Stimulated activated CD4-positive, alpha-beta T cell treated with anti-CD3 and anti-CD28 coated beads, Interleukin-1b, Interleukin-23, amount 100 ng/mL, for 4 hours (primary cell): ENCODE measurements around the gene TEDC2.
"Not testable (repeated sequence)": the region's sequence is repeated elsewhere in the genome, so short reads cannot be mapped to it uniquely, and the experiment has no call there.

Experiments
- DNase-seq, 2 donors: peaks; one replicate each; pipeline ENCODE4 v3.0.0-alpha.2; 2020; ENCODE audit warnings: low read depth in 2 of 2

Gene TEDC2

DNA sequence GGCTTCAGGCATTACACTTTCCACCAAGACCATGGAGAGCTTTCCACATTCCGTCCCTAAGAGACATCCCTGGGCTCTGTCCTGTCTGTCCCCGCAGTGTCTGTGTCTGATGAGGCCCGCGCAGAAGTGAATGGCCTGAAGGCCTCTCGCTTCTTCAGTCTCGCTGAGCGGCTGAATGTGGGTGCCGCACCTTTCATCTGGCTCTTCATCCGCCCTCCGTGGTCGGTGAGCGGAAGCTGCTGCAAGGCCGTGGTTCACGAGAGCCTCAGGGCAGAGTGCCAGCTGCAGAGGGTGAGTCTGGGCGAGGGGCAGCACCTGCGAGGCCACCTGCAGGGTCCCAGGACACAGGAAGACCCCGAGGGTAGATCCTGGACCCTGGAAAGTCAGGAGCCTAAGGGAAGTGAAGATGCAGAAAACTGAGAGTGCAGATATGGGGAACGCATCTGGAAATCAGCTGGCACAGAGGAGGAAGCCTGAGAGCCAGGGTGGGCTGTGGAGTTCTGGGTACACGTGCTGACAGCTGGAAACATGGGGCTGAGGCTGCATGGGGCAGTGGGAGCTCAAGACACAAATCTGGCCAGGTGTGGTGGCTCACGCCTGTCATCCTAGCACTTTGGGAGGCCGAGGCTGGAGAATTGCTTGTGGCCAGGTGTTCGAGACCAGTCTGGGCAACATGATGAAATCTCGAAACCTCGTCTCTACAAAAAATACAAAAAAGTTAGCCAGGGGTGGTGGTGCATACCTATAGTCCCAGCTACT is 22.7 kb upstream of the TEDC2 start:
- no peak for DNase-seq

DNA sequence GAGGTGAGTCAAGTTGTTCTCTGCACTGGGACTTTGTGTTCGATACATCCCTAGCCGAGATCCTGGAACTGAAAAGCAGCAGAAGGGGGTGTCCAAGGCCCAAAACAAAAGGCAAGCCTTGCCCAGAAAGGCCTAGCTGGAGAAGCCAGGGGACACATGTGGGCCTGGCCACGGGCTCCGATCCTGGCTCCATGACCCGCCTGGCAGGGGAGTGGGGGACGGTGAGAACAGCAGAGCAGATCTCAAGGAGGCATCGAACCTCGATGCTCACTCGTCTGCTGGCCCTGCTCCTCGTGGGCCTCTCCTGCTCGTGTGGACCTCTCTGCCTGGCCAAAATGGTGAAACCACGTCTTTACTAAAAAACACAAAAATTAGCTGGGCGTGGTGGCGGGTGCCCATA is 21.8 kb upstream of the TEDC2 start:
- DNase-seq = no peak

- DNase-seq = no peak
Observed at GRCh38 chr16:2439598-2439997, 20.3 kb upstream of the TEDC2 start.

DNA sequence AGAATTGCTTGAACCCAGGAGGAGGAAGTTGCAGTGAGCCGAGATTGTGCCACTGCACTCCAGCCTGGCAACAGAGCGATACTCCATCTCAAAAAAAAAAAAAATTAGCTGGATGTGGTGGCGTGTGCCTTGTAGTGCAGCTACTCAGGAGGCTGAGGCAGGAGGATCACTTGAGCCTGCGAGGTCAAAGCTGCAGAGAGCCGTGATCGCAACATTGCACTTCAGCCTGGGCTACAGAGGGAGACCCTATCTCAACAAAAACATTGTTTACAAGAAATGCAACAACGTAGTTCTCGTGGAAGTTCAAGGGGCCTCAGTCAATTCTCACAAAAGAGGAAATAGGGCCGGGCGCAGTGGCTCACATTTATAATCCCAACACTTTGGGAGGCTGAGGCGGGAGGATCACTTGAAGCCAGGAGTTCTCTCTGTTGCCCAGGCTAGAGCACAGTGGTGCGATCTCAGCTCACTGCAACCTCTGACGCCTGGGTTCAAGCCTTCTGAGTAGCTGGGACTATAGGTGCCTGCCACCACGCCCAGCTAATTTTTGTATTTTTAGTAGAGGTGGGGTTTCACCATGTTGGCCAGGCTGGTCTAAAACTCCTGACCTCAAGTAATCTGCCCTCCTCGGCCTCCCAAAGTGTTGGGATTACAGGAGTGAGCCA is 18.6 kb upstream of the TEDC2 start:
- DNase-seq = not testable (repeated sequence)

DNA sequence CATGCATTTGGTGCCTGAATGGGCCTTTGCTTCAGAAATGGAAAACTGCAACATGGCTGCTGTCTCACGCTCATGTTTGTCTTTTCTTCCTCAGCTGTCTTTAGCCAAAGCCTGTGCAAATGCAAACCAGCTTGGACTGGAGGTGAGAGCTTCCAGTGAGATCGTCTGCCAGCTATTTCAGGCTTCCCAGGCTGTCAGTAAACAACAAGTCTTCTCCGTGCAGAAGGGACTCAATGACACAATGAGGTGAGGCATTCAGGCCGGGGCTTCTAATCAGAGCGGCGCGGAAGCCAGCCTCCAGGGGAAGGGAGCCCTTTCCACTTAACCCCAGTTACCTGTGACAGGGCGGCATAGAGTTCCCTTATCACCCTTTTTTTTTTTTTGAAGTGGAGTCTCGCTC is 16.4 kb upstream of the TEDC2 start:
- no peak for DNase-seq

- DNase-seq = no peak
Observed at GRCh38 chr16:2447920-2448583, 11.9 kb upstream of the TEDC2 start.

GRCh38 chr16:2449118-2449517 is 10.8 kb upstream of the TEDC2 start:
- no peak for DNase-seq

- no peak for DNase-seq
Observed at GRCh38 chr16:2450535-2450934, 9.4 kb upstream of the TEDC2 start.

GRCh38 chr16:2450975-2451381 is 8.9 kb upstream of the TEDC2 start:
- no peak for DNase-seq

DNA sequence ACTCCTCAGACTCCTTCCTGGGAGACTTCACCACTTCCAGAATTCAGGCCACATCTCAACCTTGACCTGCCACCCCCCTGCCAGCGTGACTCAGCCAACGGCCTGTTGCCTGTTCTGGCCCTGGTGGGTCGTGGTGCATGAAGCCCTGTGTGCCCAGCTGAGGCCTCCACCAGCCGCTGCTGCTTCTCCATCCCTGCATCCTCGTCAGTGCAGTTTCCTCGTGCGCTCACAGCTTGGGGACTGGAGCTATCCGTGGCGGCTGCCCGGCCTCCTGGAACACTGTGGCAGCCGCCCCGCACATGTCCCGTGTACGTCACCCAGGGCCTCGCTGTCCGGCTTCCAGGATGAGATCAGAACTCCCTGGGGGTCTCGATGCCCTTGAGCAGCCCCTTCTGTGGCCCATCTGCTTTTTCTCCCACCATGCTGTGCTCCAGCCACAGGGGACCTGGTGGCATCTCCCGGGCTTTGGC is 8.0 kb upstream of the TEDC2 start:
- DNase-seq = no peak

DNA sequence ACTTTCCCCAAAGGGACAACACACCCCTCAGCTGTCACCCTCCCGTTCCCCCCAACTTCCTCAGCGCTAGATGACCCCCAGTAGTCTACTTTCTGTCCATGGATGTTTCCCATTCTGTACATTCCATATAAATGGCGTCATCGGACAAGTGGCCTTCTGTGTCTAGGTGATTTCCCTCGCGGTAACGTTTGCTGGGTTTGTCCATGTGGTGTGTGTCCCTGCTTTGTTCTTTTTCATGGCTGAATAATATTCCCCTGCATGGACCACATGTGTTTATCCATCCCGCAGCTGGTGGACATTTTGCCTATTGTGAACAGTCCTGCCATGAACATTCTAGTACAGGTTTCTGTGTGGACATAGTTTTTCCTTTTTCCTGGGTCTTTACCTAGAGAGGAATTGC is 7.3 kb upstream of the TEDC2 start:
- DNase-seq = no peak

DNA sequence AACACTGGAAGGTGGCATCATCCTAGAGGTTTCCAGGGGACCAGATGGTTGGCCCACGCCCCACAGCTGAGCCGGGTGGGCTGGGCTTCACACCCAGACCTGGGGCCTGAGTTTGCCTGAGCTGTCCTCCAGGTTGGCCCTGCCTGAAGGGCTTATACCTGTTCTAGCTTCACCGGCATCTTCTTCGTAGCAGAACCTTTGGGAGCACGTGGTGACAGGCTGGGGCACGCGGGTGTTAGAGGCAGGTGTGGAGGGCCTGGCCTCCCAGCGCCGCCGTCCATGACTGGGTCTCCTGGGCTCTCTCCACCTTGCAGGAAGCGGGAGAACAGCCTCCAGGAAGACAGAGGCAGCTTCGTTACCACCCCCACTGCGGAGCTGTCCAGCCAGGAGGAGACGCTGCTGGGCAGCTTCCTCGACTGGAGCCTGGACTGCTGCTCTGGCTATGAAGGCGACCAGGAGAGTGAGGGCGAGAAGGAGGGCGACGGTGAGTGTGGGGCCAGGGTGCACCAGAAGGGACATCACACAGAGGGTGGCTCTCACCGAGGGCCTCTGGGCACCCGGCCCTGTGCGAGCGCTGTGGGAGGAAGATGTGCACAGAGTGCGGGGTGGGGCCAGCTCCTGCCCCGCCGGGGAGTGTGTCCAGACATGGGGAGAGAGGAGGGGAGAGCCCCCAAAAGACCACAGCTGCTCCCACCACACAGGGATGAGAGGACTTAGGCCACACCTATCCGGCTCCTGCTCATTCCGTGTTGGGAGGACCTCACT is 4.6 kb upstream of the TEDC2 start:
- DNase-seq = no peak

- no peak for DNase-seq
Observed at GRCh38 chr16:2456551-2457153, 3.3 kb upstream of the TEDC2 start.

- no peak for DNase-seq
Observed at GRCh38 chr16:2457267-2457666, 2.6 kb upstream of the TEDC2 start.

DNA sequence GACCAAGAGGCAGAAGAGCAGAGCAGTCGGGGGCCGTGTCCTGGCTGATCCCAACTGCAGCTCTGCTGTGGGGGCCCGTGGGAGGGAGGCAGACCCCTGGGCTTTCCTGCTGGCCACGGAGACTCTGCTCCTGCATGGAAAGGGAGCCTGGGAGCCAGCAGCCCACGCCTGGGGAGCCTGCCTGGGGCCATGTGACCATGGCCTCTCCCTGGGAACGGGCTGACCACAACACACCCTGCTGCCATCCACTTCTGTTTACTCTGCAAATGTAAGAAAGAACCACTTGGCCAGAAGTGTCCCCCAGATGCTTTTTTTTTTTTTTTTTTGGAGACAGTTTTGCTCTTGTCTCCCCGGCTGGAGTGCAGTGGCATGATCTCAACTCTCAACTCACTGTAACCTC is 2.0 kb upstream of the TEDC2 start:
- no peak for DNase-seq

- no peak for DNase-seq
Observed at GRCh38 chr16:2458887-2459646, 842 bp upstream of the TEDC2 start.

DNA sequence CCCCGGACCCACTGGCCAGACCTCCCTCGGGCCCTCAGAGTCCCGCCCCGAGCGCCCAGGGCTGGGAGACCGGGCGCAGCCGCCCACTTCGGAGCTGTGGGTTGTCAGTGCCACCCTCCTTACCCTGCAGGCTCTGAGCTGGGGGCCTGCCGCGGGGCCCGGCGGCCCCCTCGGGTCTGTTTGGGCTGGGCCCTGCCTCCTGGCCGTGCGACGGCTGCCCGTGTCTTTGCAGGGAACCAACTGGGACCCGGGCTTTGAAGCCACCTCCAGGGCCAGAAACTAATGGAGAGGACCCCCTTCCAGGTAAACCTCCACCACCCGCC is 443 bp downstream of the TEDC2 start:
- no peak for DNase-seq

DNA sequence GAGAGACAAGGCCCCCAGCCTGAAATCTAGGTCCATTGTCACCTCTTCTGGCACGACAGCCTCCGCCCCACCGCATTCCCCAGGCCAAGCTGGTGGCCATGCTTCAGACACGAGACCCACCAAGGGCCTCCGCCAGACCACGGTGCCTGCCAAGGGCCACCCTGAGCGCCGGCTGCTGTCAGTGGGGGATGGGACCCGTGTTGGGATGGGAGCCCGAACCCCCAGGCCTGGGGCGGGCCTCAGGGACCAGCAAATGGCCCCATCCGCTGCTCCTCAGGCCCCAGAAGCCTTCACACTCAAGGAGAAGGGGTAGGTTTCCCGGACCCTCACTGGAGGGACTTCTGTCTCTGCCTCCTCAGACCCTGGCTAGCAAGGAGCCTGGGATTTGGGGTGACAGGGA is 1.0 kb downstream of the TEDC2 start:
- DNase-seq = no peak

DNA sequence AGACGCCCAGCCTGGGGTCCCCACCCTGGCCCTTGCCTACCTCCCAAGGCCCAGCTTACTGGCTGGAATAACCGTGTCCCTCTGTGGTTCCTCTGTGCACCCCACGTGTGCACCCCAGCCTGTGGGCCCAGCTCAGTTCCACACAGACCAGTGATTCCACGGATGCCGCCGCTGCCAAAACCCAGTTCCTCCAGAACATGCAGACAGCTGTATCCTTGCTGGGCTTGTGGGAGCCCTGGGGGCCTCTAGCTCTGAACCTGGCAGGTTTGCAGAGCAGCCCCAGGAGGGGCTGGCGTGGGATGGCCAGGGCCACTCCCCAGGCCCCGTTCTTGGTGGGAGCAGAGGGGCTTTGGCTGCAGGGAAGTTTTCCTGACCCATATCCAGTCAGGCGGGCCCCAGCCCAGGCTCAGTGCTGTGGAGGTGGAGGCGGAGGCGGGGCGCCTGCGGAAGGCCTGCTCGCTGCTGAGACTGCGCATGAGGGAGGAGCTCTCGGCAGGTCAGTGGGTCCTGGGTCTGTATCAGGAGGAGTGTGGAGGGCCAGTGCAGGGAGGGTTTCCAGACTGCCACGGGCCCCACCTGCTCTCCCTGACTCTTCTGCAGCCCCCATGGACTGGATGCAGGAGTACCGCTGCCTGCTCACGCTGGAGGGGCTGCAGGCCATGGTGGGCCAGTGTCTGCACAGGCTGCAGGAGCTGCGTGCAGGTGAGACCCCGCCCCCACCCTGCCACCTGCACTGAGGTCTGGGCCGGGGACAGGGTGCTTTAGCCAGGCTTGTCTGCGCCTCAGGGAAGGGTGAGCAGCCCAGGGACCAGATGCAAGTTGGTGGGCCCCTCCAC is 2.3 kb downstream of the TEDC2 start:
- DNase-seq = no peak

GRCh38 chr16:2464333-2464732 is 4.4 kb downstream of the TEDC2 start:
- no peak for DNase-seq
